IMR-90 (cell line): ENCODE results near the gene PIGBOS1. TPM values are rescaled to one million over a fixed set of nuclear protein-coding genes. Genes with fewer than 3 reads are reported as not detected.
A peak's percentile ranks its signal among the peaks of the same experiment; 100 is the strongest.

ENCODE experiments used
- ATAC-seq: fragments of 200-7000 bp; cut with Tn5 transposase; 2 replicates; pipeline ENCODE4 v1.9.1; 2020; ENCODE audit warnings: low read depth, mild to moderate bottlenecking, moderate library complexity
- BruUV-seq: library from RNA; stranded (reverse); fragments of 400-500 nt; replicated peaks from 2 replicates; lab custom pipeline; 2021; lab: Mats Ljungman, UMichigan
- CTCF ChIA-PET: fragments of 300-600 bp; formaldehyde crosslinking; extraction: SDS; loops from one replicate; lab custom pipeline; 2021; ENCODE audit warnings: antibody characterized with exemption; lab: Yijun Ruan, JAX
- POLR2A ChIA-PET: fragments of 300-600 bp; sonication (Branson Sonifier 250); formaldehyde crosslinking; loops from one replicate; lab custom pipeline; 2022; ENCODE audit warnings: antibody characterized with exemption; ENCODE audit not compliant: unreplicated experiment; lab: Charles Lee
- DNase-seq: peaks from one replicate; pipeline ENCODE4 v3.0.0; 2013
- H2AFZ ChIP-seq: replicated peaks from 2 replicates; pipeline ENCODE3; 2013; ENCODE audit warnings: low read length, mild to moderate bottlenecking; ENCODE audit not compliant: poor library complexity
- H2AK5ac ChIP-seq: 2 replicates; pipeline ENCODE4 v1.6.1; 2013; ENCODE audit warnings: low read depth, low read length, inconsistent platforms
- H2AK9ac ChIP-seq: replicated peaks from 2 replicates; pipeline ENCODE3; 2013; ENCODE audit warnings: mild to moderate bottlenecking, low read depth, low read length, moderate library complexity; ENCODE audit not compliant: poor library complexity
- H2BK120ac ChIP-seq: 2 replicates; pipeline ENCODE4 v1.6.1; 2013; ENCODE audit warnings: low read depth, low read length, inconsistent platforms
- H2BK15ac ChIP-seq: 3 replicates; pipeline ENCODE4 v1.6.1; 2013; ENCODE audit warnings: low read depth, low read length, inconsistent platforms
- H2BK20ac ChIP-seq: 2 replicates; pipeline ENCODE4 v1.6.1; 2013; ENCODE audit warnings: low read depth, mild to moderate bottlenecking, inconsistent platforms, low read length, moderate library complexity
- H2BK5ac ChIP-seq: 2 replicates; pipeline ENCODE4 v1.6.1; 2013; ENCODE audit warnings: mild to moderate bottlenecking, low read depth, low read length, inconsistent platforms; ENCODE audit not compliant: poor library complexity, severe bottlenecking
- H3K14ac ChIP-seq: replicated peaks from 2 replicates; pipeline ENCODE4 v1.6.1; 2013; ENCODE audit warnings: low read depth, low read length, inconsistent platforms
- H3K18ac ChIP-seq: 2 replicates; pipeline ENCODE4 v1.6.1; 2013; ENCODE audit warnings: low read depth, low read length, control low read depth
- H3K23ac ChIP-seq: 2 replicates; pipeline ENCODE4 v1.6.1; 2013; ENCODE audit warnings: low read depth, low read length, inconsistent platforms
- H3K27ac ChIP-seq: 2 replicates; pipeline ENCODE4 v1.5.1; 2013; ENCODE audit warnings: mild to moderate bottlenecking, control low read depth, low read length; ENCODE audit not compliant: insufficient read depth
- H3K27me3 ChIP-seq: 2 replicates; pipeline ENCODE4 v1.6.1; 2013; ENCODE audit warnings: low read length; ENCODE audit not compliant: control insufficient read depth, insufficient read depth
- H3K36me3 ChIP-seq: 2 replicates; pipeline ENCODE4 v1.6.1; 2013; ENCODE audit warnings: low read length, mixed read lengths; ENCODE audit not compliant: control insufficient read depth, insufficient read depth
- H3K4ac ChIP-seq: 2 replicates; pipeline ENCODE4 v1.6.1; 2013; ENCODE audit warnings: low read depth, low read length, inconsistent platforms
- H3K4me1 ChIP-seq: 2 replicates; pipeline ENCODE4 v1.6.1; 2013; ENCODE audit warnings: low read length, mixed read lengths; ENCODE audit not compliant: control insufficient read depth, insufficient read depth
- H3K4me2 ChIP-seq: 2 replicates; pipeline ENCODE4 v1.6.1; 2013; ENCODE audit warnings: low read depth, mild to moderate bottlenecking, control low read depth, low read length, moderate library complexity
- H3K4me3 ChIP-seq: 2 replicates; pipeline ENCODE4 v1.5.1; 2013; ENCODE audit warnings: low read depth, mild to moderate bottlenecking, control low read depth, low read length, moderate library complexity; ENCODE audit not compliant: insufficient read depth
- H3K56ac ChIP-seq: 2 replicates; pipeline ENCODE4 v1.6.1; 2013; ENCODE audit warnings: low read length, inconsistent platforms; ENCODE audit not compliant: insufficient read depth; ENCODE audit errors: extremely low read depth
- H3K79me1 ChIP-seq, 2 experiments: 2 replicates each; pipeline ENCODE4 v1.6.1; 2013; ENCODE audit warnings: low read length in 2 of 2, inconsistent platforms in 1 of 2, low read depth in 1 of 2
- H3K9ac ChIP-seq: 2 replicates; pipeline ENCODE4 v1.6.1; 2013; ENCODE audit warnings: low read depth, low read length, control low read depth
- H3K9me1 ChIP-seq: 2 replicates; pipeline ENCODE4 v1.6.1; 2013; ENCODE audit warnings: low read length, inconsistent platforms; ENCODE audit not compliant: insufficient read depth
- H3K9me3 ChIP-seq: 2 replicates; pipeline ENCODE4 v1.6.1; 2013; ENCODE audit warnings: low read length; ENCODE audit not compliant: control insufficient read depth, insufficient read depth
- H4K20me1 ChIP-seq: 2 replicates; pipeline ENCODE4 v1.6.1; 2013; ENCODE audit warnings: low read length, inconsistent platforms; ENCODE audit not compliant: insufficient read depth
- H4K5ac ChIP-seq: 2 replicates; pipeline ENCODE4 v1.6.1; 2013; ENCODE audit warnings: mild to moderate bottlenecking, low read depth, low read length, control low read depth
- H4K8ac ChIP-seq, 2 experiments: 2 replicates each; pipeline ENCODE4 v1.6.1; 2013; ENCODE audit warnings: low read depth in 2 of 2, low read length in 2 of 2, control low read depth in 1 of 2, inconsistent platforms in 1 of 2
- H4K91ac ChIP-seq: 2 replicates; pipeline ENCODE4 v1.6.1; 2013; ENCODE audit warnings: low read depth, low read length, inconsistent platforms; ENCODE audit not compliant: insufficient read depth
- CHD1 ChIP-seq: IDR thresholded peaks from 2 replicates; pipeline ENCODE4 v1.6.1; 2012; ENCODE audit warnings: low read depth, low read length, improper control_type of control experiment
- CTCF ChIP-seq: conservative IDR thresholded peaks from 2 replicates; pipeline ENCODE4 v1.5.1; 2012; ENCODE audit warnings: mild to moderate bottlenecking, low read depth, low read length, improper control_type of control experiment
- FOS ChIP-seq: fragments of 150-350 bp; IDR thresholded peaks from 2 replicates; pipeline ENCODE4 v1.6.1; 2016; ENCODE audit warnings: low read depth, low read length
- MAFK ChIP-seq: IDR thresholded peaks from 2 replicates; pipeline ENCODE4 v1.6.1; 2012; ENCODE audit warnings: low read depth, low read length, improper control_type of control experiment
- MAZ ChIP-seq: IDR thresholded peaks from 2 replicates; pipeline ENCODE4 v1.6.1; 2012; ENCODE audit warnings: low read depth, mild to moderate bottlenecking, low read length, improper control_type of control experiment, moderate library complexity, borderline replicate concordance
- POLR2A ChIP-seq: IDR thresholded peaks from 2 replicates; pipeline ENCODE4 v1.6.1; 2012; ENCODE audit warnings: mild to moderate bottlenecking, low read depth, low read length
- RCOR1 ChIP-seq: IDR thresholded peaks from 2 replicates; pipeline ENCODE4 v1.6.1; 2012; ENCODE audit warnings: mild to moderate bottlenecking, low read length, improper control_type of control experiment; ENCODE audit not compliant: insufficient replicate concordance
- RFX5 ChIP-seq: IDR thresholded peaks from 2 replicates; pipeline ENCODE4 v1.8.0; 2012; ENCODE audit warnings: low read depth, mild to moderate bottlenecking, low read length, moderate library complexity
- SMC3 ChIP-seq: fragments of 150-350 bp; IDR thresholded peaks from 2 replicates; pipeline ENCODE4 v1.6.1; 2016; ENCODE audit warnings: low read depth, mild to moderate bottlenecking, antibody characterized with exemption, low read length, moderate library complexity
- USF2 ChIP-seq: fragments of 150-350 bp; IDR thresholded peaks from 2 replicates; pipeline ENCODE4 v1.6.1; 2017; ENCODE audit warnings: mild to moderate bottlenecking, antibody characterized with exemption, low read length, low read depth
- WGBS, 2 experiments: methylation state at CpG; one replicate each; pipeline versions ENCODE4 v1.1.5 to v1.1.7; 2013; ENCODE audit warnings: missing lambda C conversion rate in 2 of 2; ENCODE audit not compliant: insufficient read length in 1 of 2; ENCODE audit errors: extremely low coverage in 2 of 2; 5-methylcytosine and 5-hydroxymethylcytosine counted together
- dilution Hi-C: fragments of 300-500 bp; cut with HindIII; formaldehyde crosslinking; loops from one replicate; pipeline ENCODE4 v1.14.3; 2018; ENCODE audit warnings: low sequenced_read_pairs; ENCODE audit not compliant: unreplicated experiment
- in situ Hi-C: fragments of 300-500 bp; cut with MboI; formaldehyde crosslinking; loops from 3 replicates; pipeline ENCODE4 v1.14.3; 2019; ENCODE audit warnings: low sequenced_read_pairs, inconsistent platforms, mixed read lengths
- intact Hi-C: fragments of 100-400 bp; cut with micrococcal nuclease; formaldehyde crosslinking; loops from 2 replicates; pipeline ENCODE4 v1.10.0; 2022
- polyA plus RNA-seq, 3 experiments: library from polyadenylated mRNA; depleted of rRNA; stranded (reverse); fragments of >200 nt; gene quantifications; 2 replicates each; pipeline ENCODE4 v1.2.3, GENCODE V29; 2012; ENCODE audit warnings: low replicate concordance in 1 of 3
- total RNA-seq: library from RNA; depleted of rRNA; stranded (reverse); fragments of >200 nt; gene quantifications from 2 replicates; pipeline ENCODE4 v1.2.3, GENCODE V29; 2012

Gene PIGBOS1
- total and polyA plus RNA-seq, 2 of the 4 experiments (the other 2 are of a cell fraction) = 11.7 to 12.7 TPM

- no peaks in the 10 kb centered on the region; a peak in 1 of 4 replicates for H3K79me1 ChIP-seq
- BruUV-seq = no TSS peak
- H4K91ac ChIP-seq = no peak overlapping the region
- no peak overlapping the region for H3K4ac ChIP-seq
- H3K4me3 ChIP-seq = no peak overlapping the region
- H4K8ac ChIP-seq = no peak overlapping the region
- intact Hi-C loops (no loop called here), in situ Hi-C loops (no loop called here), dilution Hi-C loops (no loop called here)
- no peak overlapping the region for H2AFZ ChIP-seq
- DNase-seq = no peak
- 80% methylated on average over 1 of the region's 1 CpG; no CpG with 5 or more reads in 1 of the 2 experiments for WGBS, 2 experiments
- no peak overlapping the region; the same call in 1 of the 2 replicates for H2AK5ac ChIP-seq
- H3K27me3 ChIP-seq = no peaks in the 10 kb centered on the region
- no peak overlapping the region for H2AK9ac ChIP-seq
- POLR2A ChIA-PET = no interaction called here
- no peak overlapping the region for H3K4me2 ChIP-seq
- H3K27ac ChIP-seq = no peak overlapping the region
- no peaks in the 10 kb centered on the region; the same call in 1 of the 2 replicates for H3K4me1 ChIP-seq
- no peaks in the 10 kb centered on the region for H3K9me3 ChIP-seq
- no peak overlapping the region for H2BK5ac ChIP-seq
- no peak overlapping the region for H3K9ac ChIP-seq
- no peak overlapping the region for H2BK120ac ChIP-seq
- H2BK20ac ChIP-seq = no peak overlapping the region
- no peak for TF ChIP-seq SMC3
- no peak for TF ChIP-seq CHD1
- no peak for TF ChIP-seq USF2
- TF ChIP-seq RCOR1 = no peak
- no peak for TF ChIP-seq MAFK
- no peak for TF ChIP-seq FOS
- no peak for TF ChIP-seq MAZ
- TF ChIP-seq POLR2A = no peak
- no peak for TF ChIP-seq CTCF
- no peak for TF ChIP-seq RFX5
- no peak overlapping the region for H3K18ac ChIP-seq
- no peak overlapping the region for H3K23ac ChIP-seq
- H3K14ac ChIP-seq = no peak overlapping the region
- no peak overlapping the region for H3K56ac ChIP-seq
- no peaks in the 10 kb centered on the region for H3K9me1 ChIP-seq
- no peak overlapping the region for H2BK15ac ChIP-seq
- ATAC-seq = 0 out of 2 replicates have a peak, but pooled peaks have one; percentile 11
- H4K5ac ChIP-seq = no peak overlapping the region
- no peaks in the 10 kb centered on the region for H4K20me1 ChIP-seq
- CTCF ChIA-PET = no interaction called here
- peaks cover 13% of the 10 kb centered on the region for H3K36me3 ChIP-seq
Observed at GRCh38 chr15:55337160-55337559, 18.2 kb upstream of the PIGBOS1 start.
